ENCODE results near the gene ZNF446. TPM values are rescaled to one million over a fixed set of nuclear protein-coding genes. Genes with fewer than 3 reads are reported as not detected.

Gene ZNF446
- total RNA-seq: 10 to 100 TPM; 10.2 to 23.4 (median 20.0) TPM

DNA sequence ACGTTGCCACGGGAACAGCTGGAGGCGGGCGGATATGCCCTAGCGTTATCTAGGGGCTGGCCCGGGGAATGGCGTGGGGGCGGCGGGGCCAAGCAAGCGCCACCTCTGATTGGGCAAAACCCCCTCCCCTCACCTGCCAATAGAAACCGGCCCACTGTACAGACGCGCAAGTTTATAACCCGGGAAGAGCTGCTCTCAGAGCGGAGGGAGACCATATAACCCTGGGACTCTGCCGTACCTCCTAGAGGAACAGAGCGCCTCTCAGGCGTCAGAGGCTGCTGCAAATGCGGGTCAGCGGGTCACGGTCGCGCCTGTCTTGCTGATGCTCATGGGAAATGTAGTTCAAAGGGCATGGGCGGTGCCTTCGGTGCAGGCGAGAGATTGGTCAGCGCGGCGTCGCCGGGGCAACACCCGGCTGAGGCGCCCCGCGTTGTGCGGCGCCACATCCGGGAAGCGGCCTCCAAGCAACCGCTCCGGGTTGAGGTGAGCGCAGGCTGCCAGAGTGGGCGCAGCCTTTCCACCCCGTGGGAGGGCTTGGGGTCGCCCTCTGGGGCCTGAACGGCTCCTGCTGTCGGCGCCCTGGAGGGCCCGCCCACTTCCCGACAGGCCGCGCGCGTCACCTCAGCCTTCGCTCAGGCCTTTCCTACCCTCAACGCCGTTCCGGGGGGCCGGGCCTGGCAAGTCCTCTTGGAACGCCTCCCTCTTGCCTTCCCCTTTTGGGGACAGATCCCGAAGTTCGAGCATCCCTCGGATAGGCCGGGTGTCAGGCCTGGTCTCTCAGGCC is at the start of gene ZNF446:
TSS of gene ZNF446 (plus strand) at position 639 of the 784 bp plus-strand sequence. CDS start 867 bp downstream, outside the sequence.
- H3K27me3 ChIP-seq: no peaks in the 10 kb centered on the region

DNA sequence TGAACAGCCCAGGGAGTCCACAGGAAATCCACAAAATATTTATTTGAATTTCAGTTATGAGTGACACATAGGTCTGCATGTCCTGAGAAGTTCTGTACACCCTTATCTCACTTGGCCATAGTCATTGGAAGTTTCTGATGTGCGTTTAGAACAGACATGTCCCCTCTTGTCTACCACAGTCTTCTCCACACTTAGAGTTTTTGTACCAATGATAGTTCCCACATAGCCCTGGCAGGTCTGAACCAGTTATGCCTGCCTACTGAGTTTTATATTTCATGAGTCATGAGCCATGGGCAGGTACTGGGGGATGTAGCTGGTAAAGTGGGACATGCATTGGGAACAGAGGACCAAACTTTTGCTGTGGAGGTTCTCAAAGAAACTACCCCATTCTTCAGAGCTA is 47.5 kb upstream of the ZNF446 start:
- intact Hi-C loops (cut with DNase I; ENCODE audit: low total_unique reads): no loop called here
- Histone ChIP-seq H3K4me1 (no peaks in the 10 kb centered on the region), H3K9me3 (peaks cover 73 to 74% of the 10 kb centered on the region in 2 donors), H3K27me3 (no peaks in the 10 kb centered on the region), H3K27ac (no peak overlapping the region), H3K4me3 (no peak overlapping the region), H3K36me3 (peaks cover 1% of the 10 kb centered on the region)
- TF ChIP-seq CTCF (IDR thresholded peaks at IDR 0.05) (no peak), POLR2AphosphoS5 (IDR thresholded peaks at IDR 0.05) (no peak), POLR2A (IDR thresholded peaks at IDR 0.05) (no peak)
- no peak for DNase-seq (ENCODE audit: low spot score in 2 of 2)

More for the DNA sequence above, at the start of gene ZNF446:
- intact Hi-C loops (cut with DNase I; ENCODE audit: low total_unique reads): no loop called here
- peak in 1 of 3 donors; percentile 13 for TF ChIP-seq CTCF (IDR thresholded peaks at IDR 0.05)
- peak; percentile 53 for TF ChIP-seq POLR2A (IDR thresholded peaks at IDR 0.05)
- peak; percentile 80 to 90 (median 83) for TF ChIP-seq POLR2AphosphoS5 (IDR thresholded peaks at IDR 0.05)
- Histone ChIP-seq H3K27ac (peak within 1 kb of the TSS; percentile 91 to 97), H3K36me3 (no peaks in the 10 kb centered on the region), H3K4me3 (peak within 1 kb of the TSS; percentile 52 to 89 (median 68)), H3K4me1 (peaks cover 5 to 9% of the 10 kb centered on the region in 2 donors), H3K9me3 (no peaks in the 10 kb centered on the region)
- peak; percentile 95 to 98 for DNase-seq (ENCODE audit: low spot score in 2 of 2)

DNA sequence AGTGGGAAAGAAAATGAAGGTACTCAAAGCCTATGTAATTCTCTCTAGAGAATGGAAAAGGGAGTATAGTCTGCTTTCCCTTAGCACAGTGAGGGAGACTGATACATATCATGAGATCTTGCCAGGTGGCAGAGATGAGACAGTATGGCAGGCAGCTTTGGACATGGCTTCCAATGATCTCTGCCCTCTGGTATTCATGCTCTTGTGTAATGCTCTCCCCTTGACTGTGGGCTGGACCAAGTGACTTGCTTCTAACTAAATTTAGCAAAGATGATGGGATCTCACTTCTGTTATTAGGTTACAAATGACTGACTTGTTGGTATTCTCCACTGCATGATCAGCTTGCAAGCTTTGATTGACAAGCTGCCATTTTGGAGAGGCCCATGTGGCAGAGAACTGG is 46.4 kb upstream of the ZNF446 start:
- H3K27me3 ChIP-seq: no peaks in the 10 kb centered on the region
- intact Hi-C loops (cut with DNase I; ENCODE audit: low total_unique reads): no loop called here
- no peak overlapping the region for H3K27ac ChIP-seq
- H3K9me3 ChIP-seq: peaks cover 85 to 86% of the 10 kb centered on the region in 2 donors
- no peak for DNase-seq (ENCODE audit: low spot score in 2 of 2)
- TF ChIP-seq POLR2A (IDR thresholded peaks at IDR 0.05) (no peak), CTCF (IDR thresholded peaks at IDR 0.05) (no peak), POLR2AphosphoS5 (IDR thresholded peaks at IDR 0.05) (no peak)
- H3K4me1 ChIP-seq: no peaks in the 10 kb centered on the region
- H3K4me3 ChIP-seq: no peak overlapping the region
- peaks cover 13% of the 10 kb centered on the region for H3K36me3 ChIP-seq

DNA sequence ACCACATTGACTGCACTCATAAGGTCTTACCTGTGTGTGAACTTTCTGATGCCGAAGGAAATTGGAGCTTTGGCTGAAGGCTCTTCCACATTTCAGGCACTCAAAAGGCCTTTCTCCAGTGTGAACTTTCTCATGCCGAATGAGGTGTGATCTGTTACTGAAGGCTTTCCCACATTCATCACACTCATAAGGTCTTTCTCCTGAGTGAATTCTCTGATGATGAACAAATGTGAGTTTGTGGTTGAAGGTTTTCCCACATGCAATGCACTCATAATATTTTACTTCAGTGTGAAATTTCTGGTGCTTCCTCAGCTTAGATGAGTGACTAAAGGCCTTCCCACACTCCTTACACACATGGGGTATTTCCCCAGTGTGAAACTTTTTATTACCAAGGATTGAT is 41.9 kb upstream of the ZNF446 start:
- no peak for TF ChIP-seq POLR2A (IDR thresholded peaks at IDR 0.05)
- TF ChIP-seq CTCF (IDR thresholded peaks at IDR 0.05): no peak
- no peak for TF ChIP-seq POLR2AphosphoS5 (IDR thresholded peaks at IDR 0.05)
- DNase-seq (ENCODE audit: low spot score in 2 of 2): no peak
- Histone ChIP-seq H3K4me1 (no peaks in the 10 kb centered on the region), H3K27ac (no peak overlapping the region), H3K4me3 (peak overlapping the region in 1 of 3 donors; percentile 29), H3K9me3 (peaks cover 99 to 100% of the 10 kb centered on the region in 2 donors), H3K36me3 (peaks cover 29% of the 10 kb centered on the region), H3K27me3 (no peaks in the 10 kb centered on the region)
- intact Hi-C loops (cut with DNase I; ENCODE audit: low total_unique reads): no loop called here
